Gastrocnemius medialis (tissue), 4 donors: Measurements from ENCODE around the gene PER3. TPM values are rescaled to one million over a fixed set of nuclear protein-coding genes. Genes with fewer than 3 reads are reported as not detected.

Experiments
- ATAC-seq, 2 donors: fragments of 150-250 bp; one replicate each; pipeline ENCODE4 v1.9.1; 2016
- DNase-seq, 2 donors: peaks; one replicate each; pipeline ENCODE4 v3.0.0-alpha.2; 2019
- H3K27ac ChIP-seq, 4 donors: fragments of 200-600 bp; sonication (generic); 1 replicate in 1 of 4; 2 replicates in 3 of 4; pipeline ENCODE4 v1.5.1; 2016 to 2018; ENCODE audit warnings: mild to moderate bottlenecking in 2 of 4, moderate library complexity in 1 of 4
- H3K27me3 ChIP-seq, 3 donors: fragments of 200-600 bp; sonication (generic) in 2 of 3; 1 replicate in 1 of 3; 2 replicates in 2 of 3; pipeline versions ENCODE4 v1.5.1 to v1.6.0; 2016 to 2019; ENCODE audit warnings: mild to moderate bottlenecking in 1 of 3, moderate library complexity in 1 of 3
- H3K36me3 ChIP-seq, 2 donors: fragments of 200-600 bp; sonication (generic) in 1 of 2; one replicate each; pipeline ENCODE4 v1.5.1; 2017 to 2018
- H3K4me1 ChIP-seq, 2 donors: fragments of 200-600 bp; sonication (generic) in 1 of 2; one replicate each; pipeline ENCODE4 v1.5.1; 2016 to 2017; ENCODE audit warnings: mild to moderate bottlenecking in 2 of 2
- H3K4me3 ChIP-seq, 4 donors: fragments of 200-600 bp; sonication (generic) in 3 of 4; 1 replicate in 1 of 4; 2 replicates in 3 of 4; pipeline ENCODE4 v1.5.1; 2016 to 2019; ENCODE audit warnings: mild to moderate bottlenecking in 2 of 4
- H3K9me3 ChIP-seq, 3 donors: fragments of 200-600 bp; sonication (generic) in 2 of 3; 1 replicate in 1 of 3; 2 replicates in 2 of 3; pipeline ENCODE4 v1.5.1; 2016 to 2019
- CTCF ChIP-seq, 5 experiments: fragments of 450-650 bp in 3 of 5; fragments of 200-600 bp in 2 of 5; sonication (generic) in 2 of 5; IDR thresholded peaks in 4 of 5; conservative IDR thresholded peaks in 1 of 5; 1 replicate in 4 of 5; 2 replicates in 1 of 5; pipeline ENCODE4 v1.5.1; 2016 to 2019; ENCODE audit warnings: antibody characterized with exemption in 5 of 5, mild to moderate bottlenecking in 3 of 5, moderate library complexity in 3 of 5
- POLR2A ChIP-seq, 2 donors: fragments of 450-650 bp; IDR thresholded peaks; one replicate each; pipeline ENCODE4 v1.6.1; 2017; ENCODE audit warnings: antibody characterized with exemption in 2 of 2, mild to moderate bottlenecking in 2 of 2, moderate library complexity in 2 of 2
- in situ Hi-C, 4 donors: fragments of 200-750 bp; cut with MboI; loops; one replicate each; pipeline versions ENCODE4 v1.15.0 to v1.8.0; 2017; ENCODE audit warnings: low sequenced_read_pairs in 4 of 4
- intact Hi-C: fragments of 100-400 bp; cut with DNase I; formaldehyde crosslinking; loops from one replicate; pipeline ENCODE4 v1.15.1; 2023; ENCODE audit warnings: low total_unique reads
- total RNA-seq, 4 donors: library from RNA; depleted of rRNA; stranded (reverse); fragments of >200 nt; gene quantifications; one replicate each; pipeline versions ENCODE4 v1.1.0 to v1.2.3, GENCODE V29; 2016

PER3 gene
- total RNA-seq, 4 donors from 2014 or later: 3.7 to 7.1 (median 5.5) TPM

GRCh38 chr1:7795406-7795805, 11.3 kb downstream of the PER3 start:
- DNase-seq (no peak), ATAC-seq (no peak)
- Histone ChIP-seq H3K36me3 (peaks cover 11 to 81% of the 10 kb centered on the region in 2 donors), H3K27ac (no peak overlapping the region), H3K9me3 (no peaks in the 10 kb centered on the region), H3K4me1 (no peaks in the 10 kb centered on the region), H3K4me3 (no peak overlapping the region), H3K27me3 (no peaks in the 10 kb centered on the region)
- TF ChIP-seq POLR2A (IDR thresholded peaks at IDR 0.05) (no peak), CTCF (IDR thresholded peaks at IDR 0.05 in 4 of 5, conservative IDR thresholded peaks at IDR 0.05 in 1 of 5) (no peak)
- intact Hi-C loops (no loop called here), in situ Hi-C loops (no loop called here)

DNA sequence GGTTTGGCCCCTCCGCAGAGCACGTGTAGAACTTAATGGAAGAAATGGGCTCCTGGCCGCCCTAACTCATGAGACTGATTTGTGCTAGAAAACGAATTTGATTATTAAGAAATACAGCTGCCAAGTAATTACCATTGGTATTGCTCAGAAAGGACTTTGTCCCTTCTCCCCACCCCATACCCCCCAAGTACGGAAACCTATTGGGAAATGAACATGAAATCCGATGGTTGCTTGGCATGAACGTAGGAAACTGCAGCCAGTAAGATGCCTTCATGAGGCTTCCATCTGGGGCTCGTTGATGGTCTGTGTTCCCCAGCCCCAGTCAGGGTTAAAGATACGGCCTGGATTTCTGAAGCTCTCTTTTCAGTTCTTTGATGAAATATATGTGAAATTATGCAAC, 21.4 kb downstream of the PER3 start:
- no peaks in the 10 kb centered on the region for H3K9me3 ChIP-seq
- no peak overlapping the region for H3K27ac ChIP-seq
- no peaks in the 10 kb centered on the region for H3K4me1 ChIP-seq
- no peak overlapping the region for H3K4me3 ChIP-seq
- intact Hi-C loops (no loop called here), in situ Hi-C loops (no loop called here)
- DNase-seq (no peak), ATAC-seq (no peak)
- TF ChIP-seq POLR2A (IDR thresholded peaks at IDR 0.05): no peak
- TF ChIP-seq CTCF (IDR thresholded peaks at IDR 0.05 in 4 of 5, conservative IDR thresholded peaks at IDR 0.05 in 1 of 5): no peak
- peaks cover 0 to 76% of the 10 kb centered on the region in 2 donors for H3K36me3 ChIP-seq
- H3K27me3 ChIP-seq: no peaks in the 10 kb centered on the region

GRCh38 chr1:7808253-7808844, 24.3 kb downstream of the PER3 start:
- intact Hi-C loops: no loop called here
- no peaks in the 10 kb centered on the region for H3K4me1 ChIP-seq
- no peak overlapping the region for H3K4me3 ChIP-seq
- peaks cover 0 to 74% of the 10 kb centered on the region in 2 donors for H3K36me3 ChIP-seq
- no peak overlapping the region for H3K27ac ChIP-seq
- H3K27me3 ChIP-seq: no peaks in the 10 kb centered on the region
- in situ Hi-C loops: no loop called here
- DNase-seq (no peak), ATAC-seq (no peak)
- TF ChIP-seq POLR2A (IDR thresholded peaks at IDR 0.05): no peak
- TF ChIP-seq CTCF (IDR thresholded peaks at IDR 0.05 in 4 of 5, conservative IDR thresholded peaks at IDR 0.05 in 1 of 5): peak in 2 of 5 experiments; percentile 6 to 48
- H3K9me3 ChIP-seq: no peaks in the 10 kb centered on the region

GRCh38 chr1:7809742-7810141, 25.7 kb downstream of the PER3 start:
- in situ Hi-C loops: no loop called here
- peak overlapping the region in 1 of 4 donors; percentile 19 for H3K27ac ChIP-seq
- no peaks in the 10 kb centered on the region for H3K27me3 ChIP-seq
- H3K36me3 ChIP-seq: peaks cover 5 to 75% of the 10 kb centered on the region in 2 donors
- intact Hi-C loops: no loop called here
- DNase-seq (no peak), ATAC-seq (no peak)
- no peaks in the 10 kb centered on the region for H3K4me1 ChIP-seq
- H3K4me3 ChIP-seq: no peak overlapping the region
- no peaks in the 10 kb centered on the region for H3K9me3 ChIP-seq
- TF ChIP-seq CTCF (IDR thresholded peaks at IDR 0.05 in 4 of 5, conservative IDR thresholded peaks at IDR 0.05 in 1 of 5): no peak
- TF ChIP-seq POLR2A (IDR thresholded peaks at IDR 0.05): no peak

DNA sequence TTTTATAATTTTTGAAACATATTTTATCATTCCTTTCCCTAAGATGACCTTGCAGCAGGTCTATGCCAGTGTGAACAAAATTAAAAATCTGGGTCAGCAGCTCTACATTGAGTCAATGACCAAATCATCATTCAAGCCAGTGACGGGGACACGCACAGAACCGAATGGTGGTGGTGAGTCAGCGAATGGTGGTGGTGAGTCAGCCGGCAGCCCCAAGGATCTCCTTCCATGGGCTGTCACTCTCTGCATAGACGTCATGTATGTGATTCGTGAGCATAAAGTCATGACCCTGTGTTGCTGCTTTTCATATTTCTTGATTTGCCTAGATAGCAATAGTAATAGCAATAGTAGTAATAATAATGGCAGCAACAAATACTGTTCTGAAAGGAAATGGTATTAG, 26.3 kb downstream of the PER3 start:
- TF ChIP-seq CTCF (IDR thresholded peaks at IDR 0.05 in 4 of 5, conservative IDR thresholded peaks at IDR 0.05 in 1 of 5): no peak
- TF ChIP-seq POLR2A (IDR thresholded peaks at IDR 0.05): no peak
- intact Hi-C loops: no loop called here
- no peak for ATAC-seq
- DNase-seq: peak in 1 of 2 donors; percentile 27
- Histone ChIP-seq H3K27ac (peak overlapping the region in 1 of 4 donors; percentile 19), H3K27me3 (no peaks in the 10 kb centered on the region), H3K9me3 (no peaks in the 10 kb centered on the region), H3K4me1 (no peaks in the 10 kb centered on the region), H3K4me3 (no peak overlapping the region), H3K36me3 (peaks cover 5 to 69% of the 10 kb centered on the region in 2 donors)
- in situ Hi-C loops: no loop called here
